WERI-Rb-1 (cell line): ENCODE data around the gene RARG.

Experiments
- DNase-seq: peaks from one replicate; pipeline ENCODE4 v3.0.0-alpha.2; 2020
- H3K27ac ChIP-seq: fragments of 250-450 bp; sonication (Bioruptor Pico); 2 replicates; pipeline ENCODE4 v1.5.1; 2020; ENCODE audit warnings: mild to moderate bottlenecking, moderate library complexity
- H3K27me3 ChIP-seq: fragments of 250-450 bp; sonication (Bioruptor Pico); 2 replicates; pipeline ENCODE4 v1.5.1; 2021; ENCODE audit warnings: mild to moderate bottlenecking, low read depth, moderate library complexity; ENCODE audit not compliant: insufficient read depth, severe bottlenecking
- H3K36me3 ChIP-seq: fragments of 250-450 bp; sonication (Bioruptor Pico); 2 replicates; pipeline ENCODE4 v1.5.1; 2020; ENCODE audit warnings: mild to moderate bottlenecking, moderate library complexity
- H3K4me3 ChIP-seq: 2 replicates; pipeline ENCODE4 v1.5.1; 2011; ENCODE audit warnings: low read depth, mild to moderate bottlenecking, control low read depth, low read length
- H3K9me3 ChIP-seq: fragments of 250-450 bp; sonication (Bioruptor Pico); 2 replicates; pipeline ENCODE4 v1.5.1; 2021; ENCODE audit warnings: mild to moderate bottlenecking, moderate library complexity; ENCODE audit not compliant: severe bottlenecking
- CTCF ChIP-seq: IDR thresholded peaks from 2 replicates; pipeline ENCODE4 v1.5.1; 2011; ENCODE audit warnings: low read depth, mild to moderate bottlenecking, control low read depth, inconsistent platforms, low read length

Gene RARG

DNA sequence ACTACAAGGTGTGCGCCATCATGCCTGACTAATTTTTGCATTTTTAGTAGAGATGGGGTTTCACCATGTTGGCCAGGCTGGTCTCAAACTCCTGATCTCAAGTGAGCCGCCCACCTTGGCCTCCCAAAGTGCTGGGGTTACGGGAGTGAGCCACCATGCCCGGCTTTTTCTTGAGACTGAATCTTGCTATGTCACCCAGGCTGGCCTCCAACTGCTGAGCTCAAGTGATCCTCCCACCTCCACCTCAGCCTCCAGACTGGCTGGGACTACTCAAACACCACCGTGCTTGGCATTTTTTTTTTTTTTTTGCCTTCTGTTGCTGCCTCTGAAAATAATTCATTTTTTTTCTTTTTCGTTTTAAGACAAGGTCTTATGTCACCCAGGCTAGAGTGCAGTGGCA, 27.9 kb upstream of the RARG start:
- no peak for TF ChIP-seq CTCF
- Histone ChIP-seq H3K4me3 (no peak overlapping the region), H3K36me3 (no peaks in the 10 kb centered on the region), H3K9me3 (no peaks in the 10 kb centered on the region), H3K27ac (no peak overlapping the region), H3K27me3 (no peaks in the 10 kb centered on the region)
- DNase-seq: no peak

- peaks cover 4% of the 10 kb centered on the region for H3K36me3 ChIP-seq
- no peak overlapping the region for H3K4me3 ChIP-seq
- no peaks in the 10 kb centered on the region for H3K9me3 ChIP-seq
- no peaks in the 10 kb centered on the region for H3K27me3 ChIP-seq
- H3K27ac ChIP-seq: no peak overlapping the region
- TF ChIP-seq CTCF: no peak
- no peak for DNase-seq
Measured at GRCh38 chr12:53258541-53259539, 26.8 kb upstream of the RARG start.

GRCh38 chr12:53255996-53256395, 24.0 kb upstream of the RARG start:
- DNase-seq: no peak
- H3K4me3 ChIP-seq: no peak overlapping the region
- no peak for TF ChIP-seq CTCF
- no peaks in the 10 kb centered on the region for H3K9me3 ChIP-seq
- no peak overlapping the region for H3K27ac ChIP-seq
- H3K27me3 ChIP-seq: no peaks in the 10 kb centered on the region
- peaks cover 12% of the 10 kb centered on the region for H3K36me3 ChIP-seq

DNA sequence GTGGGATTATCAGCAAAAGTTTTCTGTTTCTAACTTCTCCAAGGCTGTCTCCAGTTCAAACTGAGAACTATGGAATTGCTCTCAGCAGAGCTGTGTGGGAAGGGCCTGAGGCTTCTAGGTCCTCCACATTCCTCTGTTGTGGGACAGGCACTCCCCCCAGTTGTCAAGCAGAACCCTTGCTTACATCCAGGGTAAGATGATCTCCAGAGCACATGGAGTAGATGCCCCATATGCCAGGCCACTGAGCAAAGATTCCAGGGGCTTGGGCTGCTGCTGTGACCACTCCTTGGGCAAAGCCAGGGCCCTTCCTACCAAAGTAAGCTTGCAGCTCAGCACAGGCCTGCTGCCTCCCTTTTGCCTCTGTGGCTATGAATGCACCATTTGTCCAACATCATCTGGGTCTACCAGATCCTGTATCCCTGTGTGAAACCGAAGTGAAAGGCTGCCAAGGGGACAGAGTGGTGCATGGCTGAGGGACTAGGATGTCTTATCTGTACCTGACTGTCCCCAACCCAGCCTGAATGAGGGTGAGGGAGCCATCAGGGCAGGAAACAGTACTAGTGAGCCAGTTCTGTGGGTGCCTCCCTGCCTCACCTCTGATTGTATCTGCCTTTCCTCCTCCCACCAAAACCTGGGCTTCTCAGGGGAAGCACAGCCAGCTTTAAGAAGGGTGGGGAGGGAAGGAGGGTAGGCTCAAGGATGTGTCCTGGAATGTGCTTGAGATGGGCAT, 23.0 kb upstream of the RARG start:
- H3K36me3 ChIP-seq: peaks cover 12% of the 10 kb centered on the region
- no peaks in the 10 kb centered on the region for H3K9me3 ChIP-seq
- no peak overlapping the region for H3K4me3 ChIP-seq
- DNase-seq: no peak
- H3K27me3 ChIP-seq: no peaks in the 10 kb centered on the region
- no peak for TF ChIP-seq CTCF
- no peak overlapping the region for H3K27ac ChIP-seq

GRCh38 chr12:53253298-53253697, 21.3 kb upstream of the RARG start:
- no peak for TF ChIP-seq CTCF
- Histone ChIP-seq H3K36me3 (peaks cover 12% of the 10 kb centered on the region), H3K27me3 (no peaks in the 10 kb centered on the region), H3K9me3 (no peaks in the 10 kb centered on the region), H3K27ac (no peak overlapping the region), H3K4me3 (no peak overlapping the region)
- DNase-seq: no peak
